H1 (cell line): ENCODE data around the gene TNS1.

Experiments used
- EP300 ChIP-seq, 2 experiments: IDR thresholded peaks; 1 replicate in 1 of 2; 2 replicates in 1 of 2; pipeline ENCODE4 v1.6.1; 2011 to 2012; ENCODE audit warnings: low read depth in 2 of 2, low read length in 2 of 2, mild to moderate bottlenecking in 2 of 2, borderline replicate concordance in 1 of 2, inconsistent platforms in 1 of 2, moderate library complexity in 1 of 2
- GABPA ChIP-seq: IDR thresholded peaks from 2 replicates; pipeline ENCODE4 v1.6.1; 2011; ENCODE audit warnings: mild to moderate bottlenecking, low read length, moderate library complexity, borderline replicate concordance; ENCODE audit not compliant: insufficient read depth
- ZNF274 ChIP-seq: IDR thresholded peaks from 2 replicates; pipeline ENCODE4 v1.7.0; 2012; ENCODE audit warnings: low read length, borderline replicate concordance; ENCODE audit errors: extremely low read depth

- TF ChIP-seq EP300 (IDR thresholded peaks at IDR 0.05; ENCODE audit: borderline replicate concordance in 1 of 2, low read depth in 2 of 2, low read length in 2 of 2), result no peak
- TF ChIP-seq GABPA, result no peak
- TF ChIP-seq ZNF274, result no peak
Measured at GRCh38 chr2:217851191-217852020, 151.4 kb downstream of the TNS1 start.
